ENCODE data around the gene P2RY13.

The P2RY13 gene

GRCh38 chr3:151307583-151308488, 21.5 kb downstream of the P2RY13 start:
- DNase-seq (ENCODE audit: low read depth): no peak
- TF ChIP-seq, protein P1, sequence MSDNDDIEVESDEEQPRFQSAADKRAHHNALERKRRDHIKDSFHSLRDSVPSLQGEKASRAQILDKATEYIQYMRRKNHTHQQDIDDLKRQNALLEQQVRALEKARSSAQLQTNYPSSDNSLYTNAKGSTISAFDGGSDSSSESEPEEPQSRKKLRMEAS (IDR thresholded peaks at IDR 0.05; ENCODE audit: low read depth, low read length): no peak
- TF ChIP-seq MYC (IDR thresholded peaks at IDR 0.05; ENCODE audit: low read depth, low read length) (no peak), POLR2A (IDR thresholded peaks at IDR 0.05; ENCODE audit: extremely low read depth, insufficient read length) (no peak), CTCF (IDR thresholded peaks at IDR 0.05; ENCODE audit: low read depth, low read length) (no peak)
- no peak overlapping the region for H3K4me3 ChIP-seq (ENCODE audit: low read depth, low read length)

- TF ChIP-seq, protein P1 (IDR thresholded peaks at IDR 0.05; ENCODE audit: low read depth, low read length): no peak
- TF ChIP-seq POLR2A (IDR thresholded peaks at IDR 0.05; ENCODE audit: extremely low read depth, insufficient read length) (no peak), MYC (IDR thresholded peaks at IDR 0.05; ENCODE audit: low read depth, low read length) (no peak), CTCF (IDR thresholded peaks at IDR 0.05; ENCODE audit: low read depth, low read length) (no peak)
- no peak overlapping the region for H3K4me3 ChIP-seq (ENCODE audit: low read depth, low read length)
- DNase-seq (ENCODE audit: low read depth): no peak
These were observed 22.2 kb downstream of the P2RY13 start for GRCh38 chr3:151307131-151307530.

DNA sequence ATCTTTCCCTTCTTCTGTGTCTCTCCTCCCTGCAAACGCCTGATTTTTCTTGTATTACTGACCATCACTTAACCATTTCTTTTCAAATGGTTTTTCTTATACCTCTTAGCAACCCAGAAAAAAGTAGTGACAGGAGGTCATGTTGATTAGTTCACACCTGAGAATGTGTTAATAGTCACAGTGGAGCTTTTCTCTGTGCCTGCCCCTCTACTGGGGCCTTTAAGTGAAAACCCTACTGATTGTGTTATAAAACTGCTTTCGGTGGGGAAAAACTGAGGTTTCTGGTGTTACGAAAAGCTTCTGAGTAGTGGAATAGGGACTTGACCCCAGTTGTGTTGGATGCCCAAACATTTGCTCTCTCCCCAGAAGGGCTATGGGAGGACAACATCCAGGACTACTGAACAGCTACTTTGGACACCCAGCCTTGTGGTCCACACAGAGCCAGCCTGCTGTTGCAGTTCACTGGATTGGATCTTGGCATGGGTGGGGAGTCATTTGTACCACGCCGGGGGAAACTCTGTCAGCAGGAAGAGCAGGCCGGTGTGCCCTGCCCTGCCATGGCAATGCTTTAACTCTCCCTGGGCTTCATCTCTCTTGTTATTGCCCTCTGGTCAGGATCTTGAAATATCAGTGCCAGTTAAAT, 23.1 kb downstream of the P2RY13 start:
- no peak overlapping the region for H3K4me3 ChIP-seq (ENCODE audit: low read depth, low read length)
- TF ChIP-seq CTCF (IDR thresholded peaks at IDR 0.05; ENCODE audit: low read depth, low read length) (no peak), MYC (IDR thresholded peaks at IDR 0.05; ENCODE audit: low read depth, low read length) (no peak), POLR2A (IDR thresholded peaks at IDR 0.05; ENCODE audit: extremely low read depth, insufficient read length) (no peak)
- TF ChIP-seq, protein P1 (IDR thresholded peaks at IDR 0.05; ENCODE audit: low read depth, low read length): no peak
- DNase-seq (ENCODE audit: low read depth): no peak

GRCh38 chr3:151305775-151306151, 23.6 kb downstream of the P2RY13 start:
- no peak overlapping the region for H3K4me3 ChIP-seq (ENCODE audit: low read depth, low read length)
- no peak for DNase-seq (ENCODE audit: low read depth)
- no peak for TF ChIP-seq MYC (IDR thresholded peaks at IDR 0.05; ENCODE audit: low read depth, low read length)
- TF ChIP-seq POLR2A (IDR thresholded peaks at IDR 0.05; ENCODE audit: extremely low read depth, insufficient read length): no peak
- TF ChIP-seq, protein P1 (IDR thresholded peaks at IDR 0.05; ENCODE audit: low read depth, low read length): no peak
- no peak for TF ChIP-seq CTCF (IDR thresholded peaks at IDR 0.05; ENCODE audit: low read depth, low read length)

GRCh38 chr3:151305060-151305774, 24.1 kb downstream of the P2RY13 start:
- DNase-seq (ENCODE audit: low read depth): no peak
- TF ChIP-seq POLR2A (IDR thresholded peaks at IDR 0.05; ENCODE audit: extremely low read depth, insufficient read length): no peak
- TF ChIP-seq MYC (IDR thresholded peaks at IDR 0.05; ENCODE audit: low read depth, low read length): no peak
- no peak for TF ChIP-seq CTCF (IDR thresholded peaks at IDR 0.05; ENCODE audit: low read depth, low read length)
- TF ChIP-seq, protein P1 (IDR thresholded peaks at IDR 0.05; ENCODE audit: low read depth, low read length): no peak
- H3K4me3 ChIP-seq (ENCODE audit: low read depth, low read length): no peak overlapping the region
